Epidermal melanocyte (primary cell): Measurements from ENCODE around the gene ZAP70.
A peak's percentile ranks its signal among the peaks of the same experiment; 100 is the strongest.

Experiments used
- DNase-seq: peaks from one replicate; pipeline ENCODE4 v3.0.0; 2011; ENCODE audit warnings: low spot score; ENCODE audit not compliant: insufficient read length

ZAP70 gene

DNA sequence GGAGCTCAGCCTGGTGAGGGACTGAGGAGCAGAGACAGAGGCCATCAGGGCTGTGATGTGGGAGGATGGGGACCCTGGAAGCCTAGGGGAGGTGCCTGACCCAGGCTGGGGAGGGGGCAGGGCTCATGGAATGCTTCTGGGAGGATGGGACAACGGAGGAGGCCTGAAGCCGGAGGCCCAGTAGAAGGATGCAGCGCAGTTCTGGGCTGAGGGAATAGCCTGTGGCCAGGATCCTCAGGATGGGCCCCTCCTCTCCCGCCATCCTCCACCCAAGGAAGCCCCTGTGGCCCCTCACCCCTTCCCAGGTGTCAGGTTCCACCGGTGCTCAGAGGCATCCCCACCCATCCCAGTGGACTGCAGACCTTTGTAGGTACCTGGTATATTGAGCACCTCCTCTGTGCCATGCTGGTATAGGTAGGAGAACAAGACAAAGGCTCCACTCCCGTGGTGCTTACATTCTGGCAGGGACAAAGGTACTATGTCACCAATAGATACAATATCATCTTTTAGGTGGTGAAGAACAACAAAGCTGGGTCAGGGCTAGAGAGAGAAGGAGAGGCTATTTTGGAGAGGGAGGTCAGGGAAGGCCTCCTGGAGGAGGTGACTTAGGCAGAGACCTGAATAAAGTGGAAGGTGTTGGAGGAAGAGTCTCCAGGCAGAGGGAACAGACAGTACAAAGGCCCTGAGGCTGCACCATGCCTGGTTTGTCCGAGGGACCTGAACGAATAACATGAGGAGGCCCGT lies 2.7 kb downstream of the ZAP70 start:
- no peak for DNase-seq

DNA sequence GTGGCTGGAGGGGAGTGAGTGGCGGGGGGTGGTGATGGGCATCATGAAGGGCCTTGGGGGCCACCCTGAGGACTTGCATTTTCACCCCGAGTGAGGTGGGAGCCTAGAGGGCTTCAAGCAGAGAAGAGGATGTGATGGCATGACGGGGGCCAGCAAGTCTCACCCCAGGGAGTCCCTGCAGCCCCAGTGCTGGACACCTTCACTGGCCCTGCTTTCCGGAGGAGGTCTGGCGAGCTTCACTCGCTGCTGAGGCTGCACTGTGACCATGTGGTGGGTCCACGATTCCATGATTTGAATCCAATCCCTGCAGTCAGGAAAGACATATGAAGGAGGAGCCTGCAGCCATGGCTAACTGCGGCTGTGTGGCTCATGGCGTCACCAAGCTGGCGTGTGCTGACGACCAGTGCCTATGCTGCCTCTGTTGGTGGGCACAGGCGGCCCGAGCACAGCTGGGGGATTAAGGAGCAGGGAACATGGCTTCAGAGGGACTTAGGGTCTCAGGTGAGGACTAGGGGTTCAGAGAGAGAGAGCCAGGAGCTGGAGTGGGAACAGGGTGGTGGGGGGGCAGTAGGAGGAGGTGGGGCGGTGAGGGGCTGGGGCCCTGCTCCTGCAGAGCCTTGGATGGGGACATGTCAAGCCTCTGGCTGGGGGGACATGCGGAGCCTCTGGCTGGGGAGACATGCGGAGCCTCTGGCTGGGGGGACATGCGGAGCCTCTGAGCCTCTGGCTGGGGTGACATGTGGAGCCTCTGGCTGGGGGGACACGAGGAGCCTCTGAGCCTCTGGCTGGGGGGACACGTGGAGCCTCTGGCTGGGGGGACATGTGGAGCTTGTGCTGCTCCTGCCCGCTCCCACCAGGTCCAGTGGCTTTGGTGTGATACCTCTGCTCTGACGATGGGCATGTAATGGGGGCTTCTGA lies 3.6 kb downstream of the ZAP70 start:
- DNase-seq = no peak

DNA sequence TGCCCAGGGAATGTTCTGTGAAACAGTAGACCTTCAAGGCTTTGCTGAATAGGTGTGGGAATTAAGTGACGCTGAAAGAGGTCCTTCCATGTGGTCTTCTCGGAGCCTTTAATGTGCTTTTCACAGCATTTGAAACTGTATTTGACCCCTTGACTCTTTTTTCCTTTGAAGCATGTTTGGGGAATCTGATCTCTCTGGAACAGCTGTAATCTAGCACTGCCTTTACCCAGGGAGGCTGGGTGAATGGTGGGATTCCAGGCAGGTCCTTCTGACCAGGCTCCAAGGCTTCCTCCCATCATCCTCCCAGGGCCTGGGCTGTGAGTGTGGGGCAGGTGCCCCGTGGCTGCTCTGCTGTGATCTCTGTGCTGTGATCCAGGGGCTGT lies 4.2 kb downstream of the ZAP70 start:
- DNase-seq = no peak

DNA sequence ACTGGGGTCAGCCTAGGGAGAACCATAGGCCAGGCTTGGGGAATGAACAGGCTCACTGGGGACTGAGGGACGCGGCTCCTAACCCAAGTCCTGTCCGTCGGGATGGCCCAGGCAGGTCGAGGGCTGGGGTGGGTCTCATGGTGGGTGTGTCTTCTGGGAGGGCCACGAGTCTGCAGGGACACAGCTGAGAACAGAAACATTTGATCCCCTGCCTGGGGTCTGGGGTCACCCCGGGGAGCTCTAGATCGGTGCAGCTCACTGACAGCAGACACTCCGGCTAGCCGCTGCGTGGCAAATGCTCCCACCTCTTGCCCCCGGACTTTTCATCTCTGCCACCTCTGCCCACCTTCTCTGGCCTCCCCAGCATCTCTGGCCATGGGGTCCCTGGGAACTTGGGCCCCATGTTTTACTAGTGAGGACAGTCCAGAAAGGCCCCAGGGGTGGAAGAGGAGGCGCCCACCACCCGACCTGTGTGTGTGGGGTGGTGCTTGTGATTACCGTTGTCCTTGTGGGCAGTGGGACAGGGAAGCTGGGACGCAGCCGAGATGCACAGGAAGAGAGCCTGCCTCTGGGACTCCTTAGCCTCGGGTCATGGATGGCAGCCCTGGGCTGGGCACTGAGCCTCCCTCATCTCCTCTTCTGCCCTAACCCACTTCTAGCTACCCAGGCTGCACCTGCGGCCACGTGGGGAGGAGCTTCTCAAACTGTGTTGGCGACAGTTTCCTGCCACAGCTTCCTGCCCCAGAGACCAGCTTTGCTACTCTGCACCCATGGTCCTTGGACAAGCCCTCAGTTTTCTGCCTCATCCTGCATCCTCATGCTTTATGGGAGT lies 4.9 kb downstream of the ZAP70 start:
- DNase-seq = no peak

DNA sequence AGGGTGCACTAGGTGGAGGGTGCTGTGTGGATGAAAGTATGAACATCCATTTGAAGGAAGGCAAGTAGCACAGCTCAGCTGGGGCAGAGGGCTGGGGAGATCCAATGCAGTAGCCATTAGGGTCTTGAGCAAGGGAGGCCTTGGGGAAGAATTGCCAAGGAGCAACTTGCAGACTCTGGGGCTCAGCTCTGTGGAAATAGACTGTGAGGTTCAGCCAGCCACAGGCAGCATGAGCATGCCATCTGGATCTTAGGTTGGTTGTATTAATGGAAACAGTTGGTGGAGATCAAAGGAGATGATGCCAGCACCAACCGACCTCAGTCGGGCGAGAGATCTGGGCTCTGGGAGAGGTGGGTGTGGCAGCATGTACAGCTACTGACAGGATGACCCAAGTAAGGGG lies 5.6 kb downstream of the ZAP70 start:
- DNase-seq = no peak

DNA sequence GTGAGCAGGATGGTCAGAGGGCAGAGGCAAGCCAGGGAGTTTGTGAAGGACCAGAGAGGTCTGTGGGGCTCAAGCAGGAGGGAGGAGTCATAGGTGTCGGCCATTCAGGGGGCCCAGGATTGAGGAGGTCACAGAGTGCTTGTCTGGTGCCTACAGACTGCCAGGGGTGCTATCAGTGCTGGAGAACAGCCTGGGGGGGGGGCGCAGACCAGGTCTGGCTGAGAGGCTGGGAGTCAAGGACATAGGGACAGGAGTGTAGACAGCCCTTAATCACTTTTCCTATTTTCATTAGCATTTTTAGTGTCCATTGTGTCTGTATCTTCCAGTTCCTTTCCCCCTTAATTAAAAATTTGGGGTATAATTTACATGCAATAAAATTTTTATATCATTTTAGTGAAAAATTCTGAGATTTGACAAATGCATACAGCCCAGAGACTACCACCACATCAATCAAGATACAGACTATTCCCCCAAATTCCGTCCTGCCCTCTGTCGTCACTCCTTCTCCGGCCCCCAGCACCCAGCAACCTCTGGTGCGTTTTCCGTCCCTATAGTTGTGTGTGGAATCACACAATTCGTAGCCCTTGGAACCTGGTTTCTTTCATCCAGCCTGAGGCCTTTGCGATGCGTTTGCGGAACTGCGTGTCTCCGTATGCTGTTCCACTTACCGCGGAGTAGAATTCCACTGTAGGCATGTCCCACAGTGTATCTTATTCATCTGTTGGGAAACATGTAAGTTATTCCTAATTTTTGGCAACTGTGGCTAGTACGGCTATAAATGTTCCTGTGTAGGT lies 6.2 kb downstream of the ZAP70 start:
- DNase-seq = no peak

DNA sequence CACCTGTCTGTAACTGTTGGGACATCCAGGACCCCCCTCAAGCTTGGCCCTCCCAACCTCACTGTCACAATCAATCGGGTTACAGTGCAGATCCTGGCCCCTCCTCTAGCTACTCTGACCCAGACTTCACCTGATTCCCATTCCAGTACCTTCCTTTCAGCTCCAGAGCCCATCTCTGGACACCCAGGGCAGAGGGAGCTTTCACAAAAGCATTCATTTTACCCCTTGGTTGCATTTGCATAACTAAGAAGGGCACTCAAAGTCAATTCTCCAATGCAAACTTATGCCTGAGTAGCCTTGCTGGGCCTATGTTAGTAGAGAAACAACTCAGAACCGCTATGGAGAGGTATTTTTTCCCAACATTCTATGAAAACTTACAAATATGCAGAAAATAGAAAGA lies 7.4 kb downstream of the ZAP70 start:
- DNase-seq = no peak

DNA sequence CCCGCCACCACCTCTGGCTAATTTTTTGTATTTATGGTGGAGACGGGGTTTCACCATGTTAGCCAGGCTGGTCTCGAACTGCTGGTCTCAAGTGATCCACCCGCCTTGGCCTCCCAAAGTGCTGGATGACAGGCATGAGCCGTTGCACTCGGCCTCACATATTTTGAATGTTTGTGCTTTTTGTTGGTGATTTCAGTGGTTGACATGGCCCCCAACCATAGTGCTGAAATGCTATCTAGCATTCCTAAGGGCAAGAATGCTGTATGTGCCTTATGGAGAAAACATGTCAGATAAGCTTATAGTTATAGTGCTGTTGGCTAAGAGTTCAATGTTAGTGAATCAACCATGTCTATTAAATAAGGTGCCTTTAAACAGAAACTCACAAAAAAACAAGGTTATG lies 8.9 kb downstream of the ZAP70 start:
- no peak for DNase-seq

DNA sequence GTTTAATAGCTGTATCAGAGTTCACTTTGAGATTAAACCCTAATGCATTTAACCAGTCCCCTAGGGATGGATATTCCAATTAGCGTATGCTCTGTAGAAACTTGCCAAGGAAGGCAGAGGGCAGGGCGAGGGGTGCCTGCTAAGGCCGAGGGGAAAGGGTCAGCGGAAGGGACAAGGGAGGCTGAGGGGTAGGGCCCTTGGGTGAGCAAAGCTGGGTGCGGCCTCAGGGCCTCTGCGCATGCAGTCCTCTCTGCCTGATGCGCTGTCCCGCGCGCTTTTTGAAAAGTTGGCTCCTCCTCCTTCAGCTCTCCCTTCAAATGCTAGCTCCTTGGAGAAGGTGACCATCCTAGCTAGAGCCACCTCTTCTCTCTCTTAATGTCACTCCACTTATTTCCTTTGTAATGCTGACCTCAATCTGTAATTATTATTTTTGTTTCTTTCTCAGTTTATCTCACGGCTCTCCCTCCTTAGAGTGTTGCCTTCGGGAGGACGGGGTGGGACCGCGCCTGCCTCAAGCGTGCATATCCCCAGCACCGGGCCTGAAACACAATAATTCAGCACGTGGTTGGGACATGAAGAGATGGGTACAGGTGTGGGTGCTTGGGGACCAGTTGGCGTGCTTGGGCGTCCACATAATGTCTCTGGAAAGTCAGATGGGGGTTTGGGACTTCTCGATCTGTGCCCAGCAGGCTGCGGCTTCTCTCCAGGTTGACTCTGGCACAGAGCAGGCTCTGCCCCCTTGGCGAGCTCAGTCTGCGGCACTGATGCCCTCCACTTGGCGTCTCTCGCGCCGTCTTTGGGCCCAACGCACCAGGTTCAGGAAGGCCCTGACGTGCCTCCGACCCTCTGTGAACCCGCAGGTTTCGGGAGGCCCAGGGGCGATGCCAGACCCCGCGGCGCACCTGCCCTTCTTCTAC lies 10.0 kb downstream of the ZAP70 start:
- no peak for DNase-seq

DNA sequence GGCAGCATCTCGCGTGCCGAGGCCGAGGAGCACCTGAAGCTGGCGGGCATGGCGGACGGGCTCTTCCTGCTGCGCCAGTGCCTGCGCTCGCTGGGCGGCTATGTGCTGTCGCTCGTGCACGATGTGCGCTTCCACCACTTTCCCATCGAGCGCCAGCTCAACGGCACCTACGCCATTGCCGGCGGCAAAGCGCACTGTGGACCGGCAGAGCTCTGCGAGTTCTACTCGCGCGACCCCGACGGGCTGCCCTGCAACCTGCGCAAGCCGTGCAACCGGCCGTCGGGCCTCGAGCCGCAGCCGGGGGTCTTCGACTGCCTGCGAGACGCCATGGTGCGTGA lies 10.7 kb downstream of the ZAP70 start:
- no peak for DNase-seq

DNA sequence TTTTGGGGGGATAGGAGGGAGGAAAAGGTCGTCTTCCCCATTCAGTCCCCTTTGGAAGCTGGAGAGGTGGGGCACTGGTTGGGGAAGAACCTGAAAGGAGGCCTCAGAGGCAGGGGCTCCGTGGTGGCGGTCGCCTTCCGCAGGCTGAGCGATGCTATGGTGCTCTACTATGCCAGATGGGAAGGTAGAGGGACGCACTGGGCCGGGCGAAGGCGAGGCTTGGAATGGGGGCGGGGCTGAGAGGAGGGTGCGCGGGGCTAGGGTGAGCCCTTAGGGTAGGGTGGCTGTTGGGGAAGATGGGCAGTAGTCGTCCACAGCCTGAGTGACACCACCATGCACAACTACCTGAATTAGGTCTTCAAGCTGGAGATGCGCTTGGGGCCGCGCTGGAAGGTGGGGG lies 11.1 kb downstream of the ZAP70 start:
- DNase-seq = no peak

DNA sequence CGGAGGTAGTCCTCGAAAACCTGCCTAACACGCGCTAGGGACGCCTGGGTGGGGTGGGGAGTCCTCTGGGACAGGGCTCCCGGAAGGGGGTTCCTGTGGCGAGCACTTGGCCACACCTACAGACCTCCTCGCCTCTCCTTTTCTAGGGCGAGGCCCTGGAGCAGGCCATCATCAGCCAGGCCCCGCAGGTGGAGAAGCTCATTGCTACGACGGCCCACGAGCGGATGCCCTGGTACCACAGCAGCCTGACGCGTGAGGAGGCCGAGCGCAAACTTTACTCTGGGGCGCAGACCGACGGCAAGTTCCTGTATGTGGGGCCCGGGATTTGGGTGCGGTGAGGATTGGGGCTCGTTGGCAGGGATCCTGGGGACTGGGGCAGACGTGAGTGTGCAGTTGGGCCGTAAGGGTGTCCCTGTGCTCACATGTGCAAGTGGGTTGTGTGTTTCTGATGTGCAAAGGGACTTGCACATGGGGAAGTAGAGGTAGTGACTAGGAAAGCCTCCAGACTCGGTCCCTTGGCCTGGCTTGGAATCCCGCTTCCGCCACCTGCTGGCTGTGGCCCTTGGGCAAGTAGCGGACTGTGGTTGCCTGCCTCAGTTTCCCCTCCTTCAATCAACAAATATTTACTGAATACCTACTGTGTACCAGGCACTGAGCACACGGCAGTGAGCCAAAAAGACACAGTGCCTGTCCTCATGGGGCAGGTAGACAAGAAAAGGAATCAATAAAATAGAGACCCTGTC lies 11.7 kb downstream of the ZAP70 start:
- no peak for DNase-seq

DNA sequence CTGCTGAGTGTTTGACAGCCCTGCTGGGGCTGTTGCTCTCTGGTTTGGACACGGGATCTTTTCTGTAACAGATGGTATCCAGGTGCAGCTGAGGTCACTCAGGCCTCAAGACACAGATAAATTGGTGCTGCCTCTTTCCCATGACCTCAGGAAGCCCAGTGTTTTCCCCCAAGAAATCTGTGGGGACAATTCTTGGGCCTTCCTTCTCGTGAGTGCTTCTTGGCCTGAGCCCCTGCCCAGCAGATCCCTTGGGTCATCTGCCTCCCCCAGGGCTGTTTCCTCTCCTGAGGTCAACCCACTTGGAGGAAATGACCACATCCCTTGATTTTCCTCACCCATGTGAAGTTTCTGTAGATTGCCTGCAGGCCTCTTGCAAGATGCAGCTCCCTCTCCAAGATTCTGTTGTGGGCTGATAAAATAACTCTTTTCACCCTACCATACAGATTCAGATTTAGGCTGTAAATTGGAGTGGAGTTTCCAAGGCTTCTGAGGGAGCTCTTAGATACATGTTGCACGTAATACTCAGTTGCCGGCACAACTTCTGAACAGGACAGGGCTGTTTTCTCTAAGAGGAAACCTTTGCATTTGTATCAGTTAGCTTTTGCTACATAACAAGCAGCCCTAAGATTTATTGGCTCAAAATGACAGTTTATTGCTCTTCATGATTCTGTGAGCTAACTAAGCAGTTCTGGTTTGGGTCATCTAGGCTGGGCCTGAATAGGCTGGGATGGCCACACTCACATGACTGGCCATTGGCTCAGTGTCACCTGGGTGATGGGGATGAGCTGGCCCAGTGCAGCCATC lies 13.1 kb downstream of the ZAP70 start:
- DNase-seq = peak; percentile 68

DNA sequence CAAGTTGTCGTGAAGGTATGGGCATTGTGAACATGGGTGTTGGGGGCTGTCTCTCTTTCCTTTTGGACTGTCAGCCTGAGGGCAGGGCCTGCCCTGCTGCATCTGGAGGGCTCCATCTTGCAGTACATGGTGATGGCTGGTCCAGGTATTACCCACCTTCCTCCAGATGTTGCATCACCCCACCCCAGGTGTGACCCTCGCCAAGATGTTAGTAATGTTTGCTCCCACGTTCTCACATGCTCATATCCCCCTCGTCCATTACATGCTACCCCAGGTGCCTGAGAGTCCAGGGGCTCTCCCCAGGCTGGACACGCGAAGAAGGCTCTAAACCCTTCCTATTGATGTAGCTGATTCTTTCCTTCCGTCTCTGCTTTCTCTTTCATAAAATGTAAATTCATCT lies 13.9 kb downstream of the ZAP70 start:
- no peak for DNase-seq

DNA sequence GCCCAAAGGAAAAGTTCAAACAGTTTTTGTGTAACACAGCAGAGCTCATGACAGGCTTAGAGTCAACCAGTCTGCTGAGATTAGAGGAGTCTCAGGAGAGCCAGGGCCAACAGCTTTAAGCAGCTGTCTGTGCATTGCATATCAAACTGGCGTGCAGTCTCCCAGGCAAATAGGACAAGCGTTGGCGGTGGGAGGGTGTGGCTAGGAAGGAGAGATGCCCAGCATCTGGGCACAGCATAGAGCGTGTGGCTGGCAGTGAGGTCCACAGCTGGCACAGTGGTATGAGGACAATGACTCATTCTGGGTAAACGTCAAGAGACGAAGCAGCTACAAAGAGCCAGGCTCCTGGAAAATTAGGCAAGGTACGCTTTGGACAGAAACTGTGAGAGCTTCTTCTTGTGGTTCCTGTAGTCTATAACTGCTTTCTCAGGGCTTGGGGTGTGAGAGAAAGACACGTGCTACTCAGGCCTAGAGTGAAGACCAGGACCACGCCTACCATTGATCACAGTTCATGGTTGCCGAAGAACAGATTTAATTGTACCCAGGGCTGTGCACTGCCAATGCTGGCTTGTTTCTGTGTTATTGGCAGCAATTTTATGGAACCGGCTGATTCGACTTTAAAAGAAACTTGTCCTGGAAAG lies 14.8 kb downstream of the ZAP70 start:
- peak; percentile 28 for DNase-seq

DNA sequence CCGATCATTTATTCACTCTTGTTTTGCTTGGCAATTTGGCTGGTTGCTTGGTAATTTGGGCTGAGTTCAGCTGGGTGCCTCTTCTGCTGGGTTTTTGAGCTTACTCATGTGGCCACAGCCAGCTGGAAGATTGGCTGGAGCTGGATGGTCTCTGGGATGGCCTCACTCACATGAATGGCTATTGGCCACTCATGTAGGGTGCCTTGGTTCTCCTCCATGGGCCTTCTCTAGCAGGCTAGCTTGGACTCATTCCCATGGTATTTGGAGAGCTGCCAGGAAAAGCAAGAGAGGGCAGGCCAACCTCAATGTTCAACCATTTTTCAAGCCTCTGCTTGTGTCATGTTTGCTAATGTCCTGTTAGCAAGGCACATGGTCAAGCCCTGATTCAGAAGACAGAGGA lies 16.9 kb downstream of the ZAP70 start:
- DNase-seq = no peak

DNA sequence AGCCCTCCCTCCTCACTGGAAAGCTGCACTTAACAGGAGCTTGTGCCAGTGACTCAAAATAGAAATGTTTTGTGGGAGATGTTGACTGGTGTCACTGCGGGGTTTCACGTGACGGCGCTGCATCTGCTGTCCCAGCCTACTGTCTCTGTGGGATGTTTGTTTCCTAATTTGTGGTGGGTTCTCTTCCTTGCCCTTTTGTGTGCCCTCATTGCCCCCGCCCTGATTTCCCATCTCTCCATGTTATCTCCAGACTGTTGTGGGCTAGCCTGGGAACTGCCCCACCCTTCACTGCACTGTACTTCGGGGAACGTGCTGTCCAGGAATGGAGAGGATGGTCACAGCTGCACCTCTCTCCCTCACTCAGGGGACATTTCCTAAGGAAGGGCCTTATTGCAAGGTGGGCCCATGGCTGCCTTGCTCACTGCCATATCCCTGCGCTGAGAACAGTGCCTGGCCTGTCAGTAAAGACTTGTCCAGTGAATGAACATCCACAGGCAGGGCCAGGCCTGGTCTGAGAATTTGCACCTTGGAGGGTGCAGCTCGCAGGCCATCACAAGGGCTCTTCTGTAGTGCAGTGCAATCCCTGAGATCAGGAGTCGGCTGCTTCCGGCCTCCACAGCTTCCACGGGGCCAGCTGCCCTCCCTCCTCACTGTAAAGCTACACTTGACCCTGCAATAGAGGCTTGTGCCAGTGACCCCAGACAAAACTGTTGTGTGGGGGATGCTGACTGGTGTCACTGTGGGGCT lies 18.1 kb downstream of the ZAP70 start:
- DNase-seq = no peak
